Measurements from ENCODE around the gene IGFBPL1.

- TF ChIP-seq EZH2 (IDR thresholded peaks at IDR 0.05; ENCODE audit: low read depth, low read length, severe bottlenecking) (no peak), EGR1 (IDR thresholded peaks at IDR 0.05; ENCODE audit: borderline replicate concordance, low read depth, low read length) (no peak), CHD2 (IDR thresholded peaks at IDR 0.05; ENCODE audit: low read length) (no peak)
- TF ChIP-seq, protein P1, sequence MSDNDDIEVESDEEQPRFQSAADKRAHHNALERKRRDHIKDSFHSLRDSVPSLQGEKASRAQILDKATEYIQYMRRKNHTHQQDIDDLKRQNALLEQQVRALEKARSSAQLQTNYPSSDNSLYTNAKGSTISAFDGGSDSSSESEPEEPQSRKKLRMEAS (IDR thresholded peaks at IDR 0.05), result no peak
- TF ChIP-seq, protein P2, sequence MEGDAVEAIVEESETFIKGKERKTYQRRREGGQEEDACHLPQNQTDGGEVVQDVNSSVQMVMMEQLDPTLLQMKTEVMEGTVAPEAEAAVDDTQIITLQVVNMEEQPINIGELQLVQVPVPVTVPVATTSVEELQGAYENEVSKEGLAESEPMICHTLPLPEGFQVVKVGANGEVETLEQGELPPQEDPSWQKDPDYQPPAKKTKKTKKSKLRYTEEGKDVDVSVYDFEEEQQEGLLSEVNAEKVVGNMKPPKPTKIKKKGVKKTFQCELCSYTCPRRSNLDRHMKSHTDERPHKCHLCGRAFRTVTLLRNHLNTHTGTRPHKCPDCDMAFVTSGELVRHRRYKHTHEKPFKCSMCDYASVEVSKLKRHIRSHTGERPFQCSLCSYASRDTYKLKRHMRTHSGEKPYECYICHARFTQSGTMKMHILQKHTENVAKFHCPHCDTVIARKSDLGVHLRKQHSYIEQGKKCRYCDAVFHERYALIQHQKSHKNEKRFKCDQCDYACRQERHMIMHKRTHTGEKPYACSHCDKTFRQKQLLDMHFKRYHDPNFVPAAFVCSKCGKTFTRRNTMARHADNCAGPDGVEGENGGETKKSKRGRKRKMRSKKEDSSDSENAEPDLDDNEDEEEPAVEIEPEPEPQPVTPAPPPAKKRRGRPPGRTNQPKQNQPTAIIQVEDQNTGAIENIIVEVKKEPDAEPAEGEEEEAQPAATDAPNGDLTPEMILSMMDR (IDR thresholded peaks at IDR 0.05; ENCODE audit: control extremely low read depth in 1 of 3, insufficient read depth in 1 of 3, low read depth in 1 of 3, low read length in 3 of 3), result no peak
Observed at GRCh38 chr9:38440516-38440915, 16.3 kb upstream of the IGFBPL1 start.

Measured in H1 (cell line).